Upper lobe of right lung (tissue), 1 donor: ENCODE data around the gene MYL4. TPM values are rescaled to one million over a fixed set of nuclear protein-coding genes. Genes with fewer than 3 reads are reported as not detected.
A peak's percentile ranks its signal among the peaks of the same experiment; 100 is the strongest.
"Not testable (repeated sequence)": the region's sequence is repeated elsewhere in the genome, so short reads cannot be mapped to it uniquely, and the experiment has no call there.

Experiments used
- ATAC-seq: fragments of 200-7000 bp; cut with Tn5 transposase; one replicate; pipeline ENCODE4 v1.9.1; 2020; ENCODE audit warnings: mild to moderate bottlenecking, moderate library complexity
- DNase-seq: peaks from one replicate; pipeline ENCODE4 v3.0.0-alpha.2; 2020
- H3K27ac ChIP-seq: fragments of 200-600 bp; one replicate; pipeline ENCODE4 v1.8.0; 2022
- H3K27me3 ChIP-seq: fragments of 200-600 bp; one replicate; pipeline ENCODE4 v1.8.0; 2022; ENCODE audit warnings: mild to moderate bottlenecking
- H3K36me3 ChIP-seq: fragments of 200-600 bp; one replicate; pipeline ENCODE4 v1.8.0; 2022
- H3K4me1 ChIP-seq: fragments of 200-600 bp; one replicate; pipeline ENCODE4 v1.8.0; 2022
- H3K4me3 ChIP-seq: fragments of 200-600 bp; one replicate; pipeline ENCODE4 v1.8.0; 2022; ENCODE audit warnings: mild to moderate bottlenecking
- H3K9me3 ChIP-seq: fragments of 200-600 bp; one replicate; pipeline ENCODE4 v1.8.0; 2022
- CTCF ChIP-seq: fragments of 200-600 bp; IDR thresholded peaks from one replicate; pipeline ENCODE4 v1.8.0; 2022; ENCODE audit warnings: antibody characterized with exemption
- intact Hi-C: fragments of 100-400 bp; cut with DNase I; formaldehyde crosslinking; loops from one replicate; pipeline ENCODE4 v1.11.0; 2022
- total RNA-seq: library from RNA; stranded (reverse); fragmentation: NEBNext Ultra II Directional; extraction: Animal tissue kit (Norgen Biotek cat#: 25700); gene quantifications from one replicate; pipeline ENCODE4 v1.2.1, GENCODE V29; 2021
- donor health status: DM: no; HTN: yes; CAD: no; lungs with severe emphysema.

MYL4 gene
- total RNA-seq, 1 donor from 2014 or later = 2.2 TPM

- TF ChIP-seq CTCF = no peak
- no peaks in the 10 kb centered on the region for H3K27me3 ChIP-seq
- no peak for ATAC-seq
Measured at GRCh38 chr17:47212458-47212857, 3.3 kb downstream of the MYL4 start.

GRCh38 chr17:47213540-47213939 is 4.4 kb downstream of the MYL4 start:
- no peak for DNase-seq
- Histone ChIP-seq H3K4me1 (no peaks in the 10 kb centered on the region), H3K27ac (no peak overlapping the region), H3K9me3 (no peaks in the 10 kb centered on the region), H3K36me3 (no peaks in the 10 kb centered on the region), H3K4me3 (no peak overlapping the region), H3K27me3 (no peaks in the 10 kb centered on the region)
- intact Hi-C loops = no loop called here
- no peak for TF ChIP-seq CTCF
- ATAC-seq = no peak

More at GRCh38 chr17:47212458-47212857, 3.3 kb downstream of the MYL4 start:
- H3K4me3 ChIP-seq = no peak overlapping the region
- no peaks in the 10 kb centered on the region for H3K4me1 ChIP-seq
- H3K27ac ChIP-seq = no peak overlapping the region
- intact Hi-C loops = no loop called here
- no peak for DNase-seq
- H3K36me3 ChIP-seq = no peaks in the 10 kb centered on the region
- H3K9me3 ChIP-seq = no peaks in the 10 kb centered on the region

GRCh38 chr17:47214931-47215330 is 5.8 kb downstream of the MYL4 start:
- intact Hi-C loops = no loop called here
- DNase-seq (no peak), ATAC-seq (no peak)
- no peak for TF ChIP-seq CTCF
- no peaks in the 10 kb centered on the region for H3K4me1 ChIP-seq
- no peak overlapping the region for H3K27ac ChIP-seq
- no peak overlapping the region for H3K4me3 ChIP-seq
- no peaks in the 10 kb centered on the region for H3K36me3 ChIP-seq
- H3K27me3 ChIP-seq = no peaks in the 10 kb centered on the region
- no peaks in the 10 kb centered on the region for H3K9me3 ChIP-seq

GRCh38 chr17:47216821-47217220 is 7.7 kb downstream of the MYL4 start:
- H3K4me3 ChIP-seq, H3K4me1 ChIP-seq, H3K36me3 ChIP-seq, DNase-seq, ATAC-seq, H3K27me3 ChIP-seq, H3K9me3 ChIP-seq, H3K27ac ChIP-seq, intact Hi-C loops: not testable (repeated sequence)

- DNase-seq, H3K36me3 ChIP-seq, H3K9me3 ChIP-seq, ATAC-seq, H3K4me1 ChIP-seq, H3K27me3 ChIP-seq, H3K27ac ChIP-seq, H3K4me3 ChIP-seq, intact Hi-C loops: not testable (repeated sequence)
Measured at GRCh38 chr17:47217279-47217678, 8.1 kb downstream of the MYL4 start.

GRCh38 chr17:47218896-47219430 is 9.8 kb downstream of the MYL4 start:
- intact Hi-C loops = no loop called here
- Histone ChIP-seq H3K27ac (no peak overlapping the region), H3K9me3 (no peaks in the 10 kb centered on the region), H3K4me3 (no peak overlapping the region), H3K36me3 (no peaks in the 10 kb centered on the region), H3K4me1 (peaks cover 11% of the 10 kb centered on the region), H3K27me3 (no peaks in the 10 kb centered on the region)
- no peak for TF ChIP-seq CTCF
- ATAC-seq (peak; percentile 24), DNase-seq (no peak)
